GM15510 (cell line): ENCODE results near the gene EIF2D.
A peak's percentile ranks its signal among the peaks of the same experiment; 100 is the strongest.

Experiments used
- POLR2A ChIP-seq: IDR thresholded peaks from 3 replicates; pipeline ENCODE4 v1.6.1; 2011; ENCODE audit warnings: borderline replicate concordance; ENCODE audit not compliant: insufficient read length; ENCODE audit errors: extremely low read depth

EIF2D gene

GRCh38 chr1:206583707-206584648 is 28.3 kb downstream of the EIF2D start:
- TF ChIP-seq POLR2A = no peak

GRCh38 chr1:206582971-206583706 is 29.1 kb downstream of the EIF2D start:
- TF ChIP-seq POLR2A = no peak

- TF ChIP-seq POLR2A = no peak
Observed at GRCh38 chr1:206582537-206582936, 29.7 kb downstream of the EIF2D start.

- TF ChIP-seq POLR2A = no peak
Observed at GRCh38 chr1:206581571-206581981, 30.7 kb downstream of the EIF2D start.

- no peak for TF ChIP-seq POLR2A
Observed at GRCh38 chr1:206580438-206581113, 31.7 kb downstream of the EIF2D start.

- peak; percentile 36 for TF ChIP-seq POLR2A
Observed at GRCh38 chr1:206579747-206580437, 32.4 kb downstream of the EIF2D start.

GRCh38 chr1:206578978-206579374 is 33.3 kb downstream of the EIF2D start:
- no peak for TF ChIP-seq POLR2A

GRCh38 chr1:206578068-206578977 is 33.9 kb downstream of the EIF2D start:
- no peak for TF ChIP-seq POLR2A

- TF ChIP-seq POLR2A = no peak
Observed at GRCh38 chr1:206577626-206578025, 34.6 kb downstream of the EIF2D start.

GRCh38 chr1:206575894-206576737 is 36.1 kb downstream of the EIF2D start:
- no peak for TF ChIP-seq POLR2A

GRCh38 chr1:206575165-206575893 is 36.9 kb downstream of the EIF2D start:
- no peak for TF ChIP-seq POLR2A

- no peak for TF ChIP-seq POLR2A
Observed at GRCh38 chr1:206573762-206574161, 38.5 kb downstream of the EIF2D start.

GRCh38 chr1:206573319-206573718 is 38.9 kb downstream of the EIF2D start:
- no peak for TF ChIP-seq POLR2A

- no peak for TF ChIP-seq POLR2A
Observed at GRCh38 chr1:206572835-206573234, 39.4 kb downstream of the EIF2D start.
